Trophoblast cell (in vitro differentiated cells and primary cell): ENCODE results near the gene TBC1D9B.
"Not testable (repeated sequence)": the region's sequence is repeated elsewhere in the genome, so short reads cannot be mapped to it uniquely, and the experiment has no call there.

Source experiments
- DNase-seq, 2 donors: peaks; one replicate each; pipeline ENCODE4 v3.0.0-alpha.2; 2016
- H2AFZ ChIP-seq: 2 replicates; pipeline ENCODE4 v1.6.1; 2013; ENCODE audit warnings: low read length, moderate library complexity, mild to moderate bottlenecking; ENCODE audit not compliant: insufficient read depth, poor library complexity
- H2AK5ac ChIP-seq: 2 replicates; pipeline ENCODE4 v1.6.1; 2013; ENCODE audit warnings: mild to moderate bottlenecking, low read length
- H2BK120ac ChIP-seq: 2 replicates; pipeline ENCODE4 v1.6.1; 2013; ENCODE audit warnings: low read length, mild to moderate bottlenecking, moderate library complexity; ENCODE audit not compliant: insufficient read depth, poor library complexity
- H2BK12ac ChIP-seq: 2 replicates; pipeline ENCODE4 v1.6.1; 2013; ENCODE audit warnings: mild to moderate bottlenecking, low read length, moderate library complexity
- H2BK5ac ChIP-seq: 2 replicates; pipeline ENCODE4 v1.6.1; 2013; ENCODE audit warnings: low read length, low read depth, moderate library complexity, mild to moderate bottlenecking; ENCODE audit not compliant: poor library complexity
- H3K14ac ChIP-seq: 2 replicates; pipeline ENCODE4 v1.6.1; 2013; ENCODE audit warnings: mild to moderate bottlenecking, low read length
- H3K18ac ChIP-seq: 2 replicates; pipeline ENCODE4 v1.6.1; 2013; ENCODE audit warnings: mild to moderate bottlenecking, low read length
- H3K23ac ChIP-seq: 2 replicates; pipeline ENCODE4 v1.6.1; 2013; ENCODE audit warnings: low read length
- H3K27ac ChIP-seq: 2 replicates; pipeline ENCODE4 v1.5.1; 2013; ENCODE audit warnings: low read depth, mild to moderate bottlenecking, inconsistent platforms, low read length, moderate library complexity
- H3K27me3 ChIP-seq: 2 replicates; pipeline ENCODE4 v1.6.1; 2013; ENCODE audit warnings: inconsistent platforms, mild to moderate bottlenecking, low read length, moderate library complexity; ENCODE audit not compliant: insufficient read depth
- H3K36me3 ChIP-seq, 2 experiments: 1 replicate in 1 of 2; 2 replicates in 1 of 2; pipeline ENCODE4 v1.6.1; 2013; ENCODE audit warnings: low read length in 2 of 2, mild to moderate bottlenecking in 2 of 2, moderate library complexity in 1 of 2; ENCODE audit not compliant: insufficient read depth in 2 of 2, control insufficient read depth in 1 of 2
- H3K4ac ChIP-seq: 2 replicates; pipeline ENCODE4 v1.6.1; 2013; ENCODE audit warnings: low read depth, mild to moderate bottlenecking, low read length, moderate library complexity
- H3K4me1 ChIP-seq, 2 experiments: 1 replicate in 1 of 2; 2 replicates in 1 of 2; pipeline ENCODE4 v1.6.1; 2013; ENCODE audit warnings: low read length in 2 of 2, mild to moderate bottlenecking in 2 of 2, moderate library complexity in 1 of 2; ENCODE audit not compliant: insufficient read depth in 2 of 2, control insufficient read depth in 1 of 2
- H3K4me2 ChIP-seq: 2 replicates; pipeline ENCODE4 v1.6.1; 2013; ENCODE audit warnings: inconsistent platforms, mild to moderate bottlenecking, low read length, moderate library complexity
- H3K4me3 ChIP-seq: 2 replicates; pipeline ENCODE4 v1.5.1; 2013; ENCODE audit warnings: mild to moderate bottlenecking, low read depth, low read length, inconsistent platforms
- H3K79me1 ChIP-seq: one replicate; pipeline ENCODE4 v1.6.1; 2013; ENCODE audit warnings: low read length
- H3K79me2 ChIP-seq: 2 replicates; pipeline ENCODE4 v1.6.1; 2013; ENCODE audit warnings: low read length, mild to moderate bottlenecking; ENCODE audit not compliant: control insufficient read depth, insufficient read depth, poor library complexity
- H3K9ac ChIP-seq: 2 replicates; pipeline ENCODE4 v1.6.1; 2013; ENCODE audit warnings: mild to moderate bottlenecking, low read length
- H3K9me3 ChIP-seq: 2 replicates; pipeline ENCODE4 v1.6.1; 2013; ENCODE audit warnings: low read depth, mild to moderate bottlenecking, control low read depth, inconsistent platforms, low read length; ENCODE audit not compliant: insufficient read depth
- H4K12ac ChIP-seq: 2 replicates; pipeline ENCODE4 v1.6.1; 2013; ENCODE audit warnings: low read depth, mild to moderate bottlenecking, low read length, moderate library complexity
- H4K8ac ChIP-seq: 2 replicates; pipeline ENCODE4 v1.6.1; 2013; ENCODE audit warnings: low read depth, mild to moderate bottlenecking, low read length, moderate library complexity
- H4K91ac ChIP-seq: one replicate; pipeline ENCODE4 v1.6.1; 2013; ENCODE audit warnings: low read depth, mild to moderate bottlenecking, low read length, moderate library complexity
- WGBS: extraction: QIAGEN DNeasy Blood & Tissue Kit; methylation state at CpG from one replicate; pipeline ENCODE4 v1.1.7; 2013; ENCODE audit warnings: missing lambda C conversion rate; ENCODE audit not compliant: insufficient read length, insufficient coverage; ENCODE audit errors: extremely low coverage; 5-methylcytosine and 5-hydroxymethylcytosine counted together

TBC1D9B gene

DNA sequence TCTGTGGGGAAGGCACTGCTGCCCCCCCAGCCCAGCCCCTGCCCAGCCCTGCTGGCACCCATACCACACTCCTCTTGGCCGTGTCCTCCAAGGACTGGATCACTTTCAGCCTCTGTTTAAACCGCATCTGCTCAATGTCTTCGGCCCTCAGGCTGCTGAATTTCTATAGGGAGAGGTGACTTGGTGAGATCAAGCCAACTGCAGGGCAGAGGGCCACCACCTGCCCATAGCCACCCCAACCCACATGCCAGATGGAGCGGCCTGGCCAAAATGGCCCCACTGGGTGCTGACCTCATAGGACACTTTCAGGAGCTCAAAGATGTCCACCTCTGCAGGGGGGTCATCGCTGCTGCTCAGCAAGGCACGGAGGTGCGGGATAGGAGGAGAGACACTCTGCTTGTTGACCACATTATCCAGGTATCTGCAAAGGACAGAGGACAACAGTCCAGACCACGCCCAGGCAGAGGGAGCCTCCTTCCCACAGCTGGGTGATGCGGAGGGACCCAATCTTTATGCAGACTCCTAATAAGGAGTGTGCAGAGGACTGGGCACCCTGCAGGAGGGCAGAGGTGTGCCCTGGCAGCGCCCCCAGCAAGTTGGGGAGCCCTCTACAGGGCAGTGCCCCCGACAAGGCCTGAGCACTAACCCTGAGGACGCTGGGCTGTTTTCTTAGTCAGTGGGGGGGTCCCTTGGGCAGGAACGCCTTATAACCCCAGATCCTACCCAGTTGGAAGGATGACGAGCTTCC, 34.7 kb downstream of the TBC1D9B start:
- Histone ChIP-seq H2AK5ac (no peak overlapping the region), H2BK12ac (no peak overlapping the region), H4K12ac (no peak overlapping the region), H3K27me3 (no peaks in the 10 kb centered on the region), H3K23ac (no peak overlapping the region), H2BK120ac (no peak overlapping the region), H4K8ac (no peak overlapping the region), H2BK5ac (no peak overlapping the region), H4K91ac (no peak overlapping the region), H3K9me3 (peaks cover 2% of the 10 kb centered on the region), H3K4ac (no peak overlapping the region), H3K79me2 (no peaks in the 10 kb centered on the region), H3K14ac (no peak overlapping the region), H3K4me1 (no peaks in the 10 kb centered on the region), H2AFZ (no peak overlapping the region), H3K4me2 (no peak overlapping the region), H3K4me3 (no peak overlapping the region), H3K9ac (no peak overlapping the region), H3K79me1 (no peaks in the 10 kb centered on the region), H3K27ac (no peak overlapping the region), H3K36me3 (peaks cover 65 to 72% of the 10 kb centered on the region in 2 experiments), H3K18ac (no peak overlapping the region)
- no peak for DNase-seq
- no CpG with 5 or more reads among the region's 14 CpGs for WGBS

DNA sequence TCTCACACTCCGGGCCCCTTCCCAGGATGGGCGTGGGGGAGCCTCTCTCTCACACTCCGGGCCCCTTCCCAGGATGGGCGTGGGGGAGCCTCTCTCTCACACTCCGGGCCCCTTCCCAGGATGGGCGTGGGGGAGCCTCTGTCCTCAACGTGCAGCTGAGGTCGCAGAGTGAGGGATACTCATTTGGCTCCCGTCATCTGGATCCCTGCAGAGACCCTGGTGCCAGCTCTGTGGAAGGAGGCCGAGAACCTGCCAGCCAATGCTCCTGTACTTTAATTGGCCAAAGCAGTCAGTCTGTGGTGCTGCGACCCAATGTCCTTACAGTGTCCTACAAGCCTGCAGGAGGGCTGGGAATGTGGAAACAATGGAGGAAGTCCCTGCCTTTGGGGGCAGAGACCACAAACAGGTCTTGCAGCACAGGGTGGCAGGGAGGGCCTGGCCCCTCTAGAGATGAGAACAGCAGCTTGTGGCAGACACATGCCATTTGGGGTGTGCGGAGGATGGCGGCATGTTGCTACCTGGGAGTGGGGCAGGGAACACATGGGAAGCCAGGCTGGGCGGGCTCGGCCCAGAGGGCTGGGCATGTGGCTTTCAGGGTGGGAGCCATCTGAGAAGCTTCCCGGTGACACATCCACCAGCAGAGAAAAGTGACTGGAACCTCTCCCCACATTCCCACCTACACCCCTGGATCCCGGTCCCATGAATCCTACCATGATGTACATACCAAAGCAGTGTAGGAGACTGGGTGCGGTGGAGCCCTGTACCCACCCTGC, 35.5 kb downstream of the TBC1D9B start:
- Histone ChIP-seq H3K4me1 (no peaks in the 10 kb centered on the region), H3K79me1 (no peaks in the 10 kb centered on the region), H3K4me3 (no peak overlapping the region), H3K18ac (no peak overlapping the region), H2AFZ (no peak overlapping the region), H3K4me2 (no peak overlapping the region), H3K9ac (no peak overlapping the region), H3K4ac (no peak overlapping the region), H3K79me2 (no peaks in the 10 kb centered on the region), H3K36me3 (peaks cover 68 to 75% of the 10 kb centered on the region in 2 experiments), H3K23ac (no peak overlapping the region), H2AK5ac (no peak overlapping the region), H2BK12ac (no peak overlapping the region), H3K14ac (no peak overlapping the region), H3K27ac (no peak overlapping the region), H2BK5ac (no peak overlapping the region), H4K8ac (no peak overlapping the region), H4K91ac (no peak overlapping the region), H3K9me3 (peaks cover 2% of the 10 kb centered on the region), H2BK120ac (no peak overlapping the region), H4K12ac (no peak overlapping the region), H3K27me3 (no peaks in the 10 kb centered on the region)
- no peak for DNase-seq
- no CpG with 5 or more reads among the region's 18 CpGs for WGBS

DNA sequence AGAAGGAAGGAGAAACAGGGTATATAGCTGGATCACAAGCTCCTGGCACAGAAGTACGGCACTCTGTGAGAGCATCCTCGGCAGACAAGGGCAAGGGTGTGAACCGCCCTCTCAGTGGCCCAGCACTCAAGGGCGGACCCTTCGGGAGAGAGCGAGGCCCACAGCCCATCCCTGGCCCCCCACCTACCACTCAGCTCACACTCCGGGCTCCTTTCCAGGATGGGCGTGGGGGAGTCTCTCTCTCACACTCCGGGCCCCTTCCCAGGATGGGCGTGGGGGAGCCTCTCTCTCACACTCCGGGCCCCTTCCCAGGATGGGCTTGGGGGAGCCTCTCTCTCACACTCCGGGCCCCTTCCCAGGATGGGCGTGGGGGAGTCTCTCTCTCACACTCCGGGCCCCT, 36.2 kb downstream of the TBC1D9B start:
- H3K4me1 ChIP-seq, H3K27ac ChIP-seq, H2AK5ac ChIP-seq, H3K4ac ChIP-seq, H2BK5ac ChIP-seq, H3K79me1 ChIP-seq, H4K12ac ChIP-seq, H4K91ac ChIP-seq, H3K9me3 ChIP-seq, H3K4me3 ChIP-seq, H3K23ac ChIP-seq, H3K79me2 ChIP-seq, DNase-seq, H3K4me2 ChIP-seq, H3K27me3 ChIP-seq, H3K14ac ChIP-seq, H3K9ac ChIP-seq, H3K18ac ChIP-seq, H2BK12ac ChIP-seq, H4K8ac ChIP-seq, H2AFZ ChIP-seq, H2BK120ac ChIP-seq: not testable (repeated sequence)
- no CpG with 5 or more reads among the region's 14 CpGs for WGBS
- H3K36me3 ChIP-seq = peaks cover 74 to 83% of the 10 kb centered on the region in 2 experiments

DNA sequence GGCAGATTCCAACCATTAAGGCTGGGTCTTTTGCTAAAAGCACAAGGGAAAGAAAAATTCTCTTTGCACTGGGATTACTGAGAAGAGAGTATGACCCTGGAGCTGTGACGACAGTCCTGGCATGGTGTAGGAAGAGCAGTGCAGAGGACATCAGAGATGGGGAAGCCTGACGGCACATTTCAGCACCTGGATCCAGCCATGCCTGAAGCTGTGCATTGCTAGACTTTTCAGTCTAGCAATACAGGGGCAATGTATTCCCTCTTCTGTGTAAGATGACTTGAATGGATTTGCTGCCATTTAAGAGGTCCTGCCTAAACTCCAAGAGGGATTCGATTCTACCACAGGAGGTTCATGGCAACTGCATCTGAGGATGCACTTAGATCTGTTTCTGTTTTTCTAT, 36.7 kb downstream of the TBC1D9B start:
- Histone ChIP-seq H3K9ac (no peak overlapping the region), H3K4me1 (no peaks in the 10 kb centered on the region), H4K8ac (no peak overlapping the region), H3K4ac (no peak overlapping the region), H3K23ac (no peak overlapping the region), H3K4me3 (no peak overlapping the region), H4K12ac (no peak overlapping the region), H2BK120ac (no peak overlapping the region), H2BK5ac (no peak overlapping the region), H3K79me1 (no peaks in the 10 kb centered on the region), H3K14ac (no peak overlapping the region), H3K4me2 (no peak overlapping the region), H3K36me3 (peaks cover 77 to 83% of the 10 kb centered on the region in 2 experiments), H4K91ac (no peak overlapping the region), H3K79me2 (no peaks in the 10 kb centered on the region), H3K27ac (no peak overlapping the region), H3K18ac (no peak overlapping the region), H2AK5ac (no peak overlapping the region), H2BK12ac (no peak overlapping the region), H3K27me3 (no peaks in the 10 kb centered on the region), H2AFZ (no peak overlapping the region), H3K9me3 (peaks cover 2% of the 10 kb centered on the region)
- WGBS = no CpG with 5 or more reads among the region's 3 CpGs
- no peak for DNase-seq
